Measurements from ENCODE around the gene CORO2A.

- TF ChIP-seq ZNF121 (tag by site-specific recombination; IDR thresholded peaks at IDR 0.05) (no peak), ZNF132 (tag by site-specific recombination; IDR thresholded peaks at IDR 0.05; ENCODE audit: borderline replicate concordance) (no peak), ZNF76 (tag by site-specific recombination; IDR thresholded peaks at IDR 0.05; ENCODE audit: borderline replicate concordance, low read depth) (no peak)
These were observed 18.8 kb upstream of the CORO2A start for GRCh38 chr9:98211260-98211659.
